WTC11 (cell line): Measurements from ENCODE around the gene CMTM4. TPM values are rescaled to one million over a fixed set of nuclear protein-coding genes. Genes with fewer than 3 reads are reported as not detected.
A peak's percentile ranks its signal among the peaks of the same experiment; 100 is the strongest.

ENCODE experiments used
- ATAC-seq: fragments of 200-7000 bp; cut with Tn5 transposase; 2 replicates; pipeline ENCODE4 v1.10.0; 2021; ENCODE audit warnings: mild to moderate bottlenecking, moderate library complexity
- CTCF ChIA-PET: fragments of 300-600 bp; sonication (Branson Sonifier 250); formaldehyde crosslinking; loops from one replicate; lab custom pipeline; 2021; ENCODE audit warnings: antibody characterized with exemption; lab: Charles Lee
- POLR2A ChIA-PET: fragments of 350-600 bp; sonication (Branson Sonifier 250); formaldehyde crosslinking; loops from one replicate; lab custom pipeline; 2021; ENCODE audit warnings: antibody characterized with exemption; lab: Charles Lee
- DNase-seq: peaks from one replicate; pipeline ENCODE4 v3.0.0; 2021; ENCODE audit warnings: low spot score
- H3K27ac Mint-ChIP-seq: 2 replicates; pipeline ENCODE4 v1.8.0; 2021; ENCODE audit warnings: mixed read lengths
- H3K27me3 Mint-ChIP-seq: 2 replicates; pipeline ENCODE4 v1.8.0; 2021; ENCODE audit warnings: low read depth, mild to moderate bottlenecking, moderate library complexity, mixed read lengths
- H3K36me3 Mint-ChIP-seq: 2 replicates; pipeline ENCODE4 v1.8.0; 2021; ENCODE audit warnings: mixed read lengths
- H3K4me1 Mint-ChIP-seq: 2 replicates; pipeline ENCODE4 v1.8.0; 2022; ENCODE audit warnings: mixed read lengths
- H3K4me3 Mint-ChIP-seq: 2 replicates; pipeline ENCODE4 v1.8.0; 2021; ENCODE audit warnings: mild to moderate bottlenecking, moderate library complexity, mixed read lengths
- H3K9me3 Mint-ChIP-seq: 2 replicates; pipeline ENCODE4 v1.8.0; 2021; ENCODE audit warnings: mixed read lengths
- ATF2 ChIP-seq: sonication (generic); formaldehyde crosslinking; IDR thresholded peaks from 2 replicates; pipeline ENCODE4 v1.8.1; 2022; ENCODE audit warnings: low read depth, missing genetic modification reagents, borderline replicate concordance
- ATF6 ChIP-seq: sonication (generic); formaldehyde crosslinking; IDR thresholded peaks from 2 replicates; pipeline ENCODE4 v1.8.1; 2023; ENCODE audit warnings: mild to moderate bottlenecking, missing genetic modification reagents
- CBFB ChIP-seq: sonication (generic); formaldehyde crosslinking; IDR thresholded peaks from 2 replicates; pipeline ENCODE4 v1.8.1; 2022; ENCODE audit warnings: mild to moderate bottlenecking, low read depth, missing genetic modification reagents
- E2F4 ChIP-seq: sonication (generic); formaldehyde crosslinking; IDR thresholded peaks from 2 replicates; pipeline ENCODE4 v1.8.1; 2022; ENCODE audit warnings: low read depth, mild to moderate bottlenecking, moderate library complexity, missing genetic modification reagents, borderline replicate concordance
- ESRRA ChIP-seq: sonication (generic); formaldehyde crosslinking; IDR thresholded peaks from 2 replicates; pipeline ENCODE4 v1.8.1; 2022; ENCODE audit warnings: mild to moderate bottlenecking, missing genetic modification reagents, borderline replicate concordance
- ETV6 ChIP-seq: sonication (generic); formaldehyde crosslinking; IDR thresholded peaks from 2 replicates; pipeline ENCODE4 v1.8.1; 2022; ENCODE audit warnings: mild to moderate bottlenecking, missing genetic modification reagents
- GRHL2 ChIP-seq: fragments of 250-450 bp; sonication (Bioruptor Pico); IDR thresholded peaks from 2 replicates; pipeline ENCODE4 v1.8.0; 2022; ENCODE audit warnings: mild to moderate bottlenecking, moderate library complexity; ENCODE audit not compliant: insufficient replicate concordance, severe bottlenecking
- IRF2 ChIP-seq: sonication (generic); formaldehyde crosslinking; IDR thresholded peaks from 2 replicates; pipeline ENCODE4 v1.8.0; 2022; ENCODE audit warnings: low read depth, missing genetic modification reagents, borderline replicate concordance
- MYBL2 ChIP-seq: sonication (generic); formaldehyde crosslinking; IDR thresholded peaks from 2 replicates; pipeline ENCODE4 v1.8.1; 2023; ENCODE audit warnings: mild to moderate bottlenecking, moderate library complexity, missing genetic modification reagents
- PRDM15 ChIP-seq: sonication (generic); formaldehyde crosslinking; IDR thresholded peaks from 2 replicates; pipeline ENCODE4 v1.8.0; 2022; ENCODE audit warnings: missing genetic modification reagents
- RELA ChIP-seq: sonication (generic); formaldehyde crosslinking; IDR thresholded peaks from 2 replicates; pipeline ENCODE4 v1.8.1; 2022; ENCODE audit warnings: missing genetic modification reagents, mild to moderate bottlenecking, borderline replicate concordance
- SMAD4 ChIP-seq: sonication (generic); formaldehyde crosslinking; IDR thresholded peaks from 2 replicates; pipeline ENCODE4 v1.8.0; 2022; ENCODE audit warnings: mild to moderate bottlenecking, missing genetic modification reagents
- SOX15 ChIP-seq: fragments of 250-450 bp; sonication (Bioruptor Pico); IDR thresholded peaks from 2 replicates; pipeline ENCODE4 v1.9.0; 2021; ENCODE audit warnings: mild to moderate bottlenecking
- SP1 ChIP-seq: sonication (generic); formaldehyde crosslinking; conservative IDR thresholded peaks from 2 replicates; pipeline ENCODE4 v1.8.1; 2022; ENCODE audit warnings: missing genetic modification reagents
- STAT6 ChIP-seq: sonication (generic); formaldehyde crosslinking; conservative IDR thresholded peaks from 2 replicates; pipeline ENCODE4 v1.8.1; 2023; ENCODE audit warnings: mild to moderate bottlenecking, low read depth, missing genetic modification reagents, moderate library complexity
- TEAD1 ChIP-seq: sonication (generic); formaldehyde crosslinking; IDR thresholded peaks from 2 replicates; pipeline ENCODE4 v1.8.0; 2022; ENCODE audit warnings: mild to moderate bottlenecking, missing genetic modification reagents
- TP53 ChIP-seq: sonication (generic); formaldehyde crosslinking; IDR thresholded peaks from 2 replicates; pipeline ENCODE4 v1.8.1; 2023; ENCODE audit warnings: mild to moderate bottlenecking, missing genetic modification reagents
- USF1 ChIP-seq: sonication (generic); formaldehyde crosslinking; IDR thresholded peaks from 2 replicates; pipeline ENCODE4 v1.8.0; 2022; ENCODE audit warnings: mild to moderate bottlenecking, missing genetic modification reagents
- ZMAT4 ChIP-seq: fragments of 250-450 bp; sonication (Bioruptor Pico); IDR thresholded peaks from 2 replicates; pipeline ENCODE4 v1.9.0; 2021; ENCODE audit warnings: mild to moderate bottlenecking
- total RNA-seq: library from RNA; stranded (reverse); gene quantifications from 3 replicates; pipeline ENCODE4 v1.2.3, GENCODE V29; 2021

Gene CMTM4
- total RNA-seq, 1 experiment from 2014 or later: 56.2 TPM

- H3K27ac Mint-ChIP-seq: peak overlapping the region; percentile 84
- no peak for DNase-seq
- POLR2A ChIA-PET: no interaction called here
These were observed 80.0 kb downstream of the CMTM4 start for GRCh38 chr16:66616592-66616991.

GRCh38 chr16:66616169-66616568, 80.4 kb downstream of the CMTM4 start:
- ATAC-seq: no peak
- TF ChIP-seq PRDM15 (CRISPR knock-in tag): no peak
- TF ChIP-seq STAT6 (CRISPR knock-in tag): no peak
- no peak for TF ChIP-seq IRF2 (CRISPR knock-in tag)
- TF ChIP-seq TP53: no peak

More at GRCh38 chr16:66616592-66616991, 80.0 kb downstream of the CMTM4 start:
- Mint-ChIP-seq H3K4me3 (no peak overlapping the region), H3K9me3 (no peaks in the 10 kb centered on the region), H3K36me3 (peaks cover 49% of the 10 kb centered on the region), H3K4me1 (peaks cover 28% of the 10 kb centered on the region), H3K27me3 (no peaks in the 10 kb centered on the region)
- CTCF ChIA-PET: interaction anchor here (1.9 to 5.1 kb wide), 2 partner anchors 8 to 35 kb away, joined by 18 to 60 read pairs; no protein-coding TSS in a partner anchor
- no peak for TF ChIP-seq SMAD4 (CRISPR knock-in tag)
- no peak for TF ChIP-seq TEAD1 (CRISPR knock-in tag)
- no peak for TF ChIP-seq SP1 (CRISPR knock-in tag)
- no peak for TF ChIP-seq ETV6 (CRISPR knock-in tag)
- no peak for TF ChIP-seq CBFB (CRISPR knock-in tag)
- no peak for TF ChIP-seq ATF2 (CRISPR knock-in tag)
- no peak for TF ChIP-seq RELA (CRISPR knock-in tag)
- no peak for TF ChIP-seq MYBL2 (CRISPR knock-in tag)
- no peak for TF ChIP-seq USF1 (CRISPR knock-in tag)
- no peak for TF ChIP-seq GRHL2 (CRISPR knock-in tag)
- TF ChIP-seq ATF6 (CRISPR knock-in tag): no peak
- no peak for TF ChIP-seq SOX15
- TF ChIP-seq E2F4 (CRISPR knock-in tag): no peak
- TF ChIP-seq ESRRA (CRISPR knock-in tag): no peak
- no peak for TF ChIP-seq ZMAT4
- TF ChIP-seq, all 79 proteins: peak for 0
- ATAC-seq: peak; percentile 71

More at GRCh38 chr16:66616169-66616568, 80.4 kb downstream of the CMTM4 start:
- POLR2A ChIA-PET: no interaction called here
- Mint-ChIP-seq H3K27me3 (no peaks in the 10 kb centered on the region), H3K27ac (no peak overlapping the region), H3K4me1 (peaks cover 28% of the 10 kb centered on the region), H3K36me3 (peaks cover 46% of the 10 kb centered on the region), H3K4me3 (no peak overlapping the region), H3K9me3 (no peaks in the 10 kb centered on the region)
- no peak for DNase-seq
- CTCF ChIA-PET: interaction anchor here (5.1 kb wide), 1 partner anchor 8 kb away, joined by 60 read pairs; no protein-coding TSS in a partner anchor
